Gastroesophageal sphincter (tissue), 4 donors: ENCODE measurements around the gene GRM8. TPM values are rescaled to one million over a fixed set of nuclear protein-coding genes. Genes with fewer than 3 reads are reported as not detected.

Experiments
- ATAC-seq: fragments of 150-250 bp; one replicate; pipeline ENCODE4 v1.9.1; 2016; ENCODE audit warnings: mild to moderate bottlenecking, moderate library complexity
- H3K27ac ChIP-seq, 4 donors: fragments of 200-600 bp; sonication (generic) in 3 of 4; 1 replicate in 3 of 4; 2 replicates in 1 of 4; pipeline ENCODE4 v1.5.1; 2016 to 2019
- H3K27me3 ChIP-seq: fragments of 200-600 bp; sonication (generic); one replicate; pipeline ENCODE4 v1.5.1; 2019
- H3K36me3 ChIP-seq, 2 donors: fragments of 200-600 bp; sonication (generic); one replicate each; pipeline ENCODE4 v1.5.1; 2019; ENCODE audit warnings: control low read depth in 1 of 2
- H3K4me1 ChIP-seq, 3 donors: fragments of 200-600 bp; sonication (generic); 1 replicate in 2 of 3; 2 replicates in 1 of 3; pipeline ENCODE4 v1.5.1; 2016 to 2019; ENCODE audit warnings: control low read depth in 2 of 3
- H3K4me3 ChIP-seq, 2 donors: fragments of 200-600 bp; sonication (generic); one replicate each; pipeline ENCODE4 v1.5.1; 2019; ENCODE audit warnings: mild to moderate bottlenecking in 1 of 2, moderate library complexity in 1 of 2
- H3K9me3 ChIP-seq, 3 donors: fragments of 200-600 bp; sonication (generic); one replicate each; pipeline ENCODE4 v1.5.1; 2017 to 2019; ENCODE audit warnings: control low read depth in 2 of 3
- EP300 ChIP-seq: sonication (generic); formaldehyde crosslinking; IDR thresholded peaks from one replicate; pipeline ENCODE4 v1.6.1; 2017; ENCODE audit warnings: antibody characterized with exemption, mild to moderate bottlenecking
- POLR2A ChIP-seq, 2 donors: fragments of 450-650 bp; IDR thresholded peaks; one replicate each; pipeline ENCODE4 v1.6.1; 2017; ENCODE audit warnings: antibody characterized with exemption in 2 of 2, mild to moderate bottlenecking in 2 of 2, moderate library complexity in 1 of 2
- POLR2AphosphoS5 ChIP-seq: sonication (generic); formaldehyde crosslinking; IDR thresholded peaks from one replicate; pipeline ENCODE4 v1.6.1; 2017; ENCODE audit warnings: antibody characterized with exemption
- WGBS, 2 donors: methylation state at CpG; one replicate each; pipeline ENCODE4 v1.1.5; 2018; ENCODE audit warnings: low coverage in 1 of 2; 5-methylcytosine and 5-hydroxymethylcytosine counted together
- total RNA-seq, 4 donors: library from RNA; depleted of rRNA; stranded (reverse); fragments of >200 nt; gene quantifications; one replicate each; pipeline ENCODE4 v1.1.0, GENCODE V29; 2016
- TF ChIP-seq, protein P1 (sequence below), 4 experiments: fragments of 200-600 bp in 2 of 4; fragments of 450-650 bp in 2 of 4; sonication (generic) in 1 of 4; IDR thresholded peaks; one replicate each; pipeline ENCODE4 v1.5.1; 2017 to 2019; ENCODE audit warnings: antibody characterized with exemption in 4 of 4, mild to moderate bottlenecking in 2 of 4, moderate library complexity in 2 of 4

GRM8 gene
- total RNA-seq, 4 donors from 2014 or later: 0.07 to 3.4 (median 0.93) TPM; not detected in 1

DNA sequence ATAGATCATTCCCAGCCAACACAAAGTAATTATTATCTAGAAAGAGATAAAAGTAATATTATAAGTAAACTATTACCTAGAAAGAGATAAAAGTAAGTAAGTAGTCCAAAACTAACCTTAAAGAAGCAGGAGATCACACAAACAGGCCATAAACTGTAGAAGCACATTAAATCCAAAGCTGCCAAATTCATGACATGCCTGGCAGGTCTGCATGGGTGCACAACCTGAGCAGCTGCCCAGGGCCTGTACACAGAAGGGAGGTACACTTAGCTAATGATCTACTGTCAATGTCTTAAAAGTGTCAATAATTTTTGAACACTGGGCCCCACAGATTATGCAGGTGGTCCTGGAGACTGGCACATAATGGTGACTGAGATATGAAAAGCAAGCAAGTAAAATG, 196.5 kb downstream of the GRM8 start:
- Histone ChIP-seq H3K27me3 (no peaks in the 10 kb centered on the region), H3K9me3 (no peaks in the 10 kb centered on the region), H3K4me1 (no peaks in the 10 kb centered on the region), H3K4me3 (no peak overlapping the region), H3K36me3 (no peaks in the 10 kb centered on the region), H3K27ac (no peak overlapping the region)
- no peak for ATAC-seq
- TF ChIP-seq, protein P1, sequence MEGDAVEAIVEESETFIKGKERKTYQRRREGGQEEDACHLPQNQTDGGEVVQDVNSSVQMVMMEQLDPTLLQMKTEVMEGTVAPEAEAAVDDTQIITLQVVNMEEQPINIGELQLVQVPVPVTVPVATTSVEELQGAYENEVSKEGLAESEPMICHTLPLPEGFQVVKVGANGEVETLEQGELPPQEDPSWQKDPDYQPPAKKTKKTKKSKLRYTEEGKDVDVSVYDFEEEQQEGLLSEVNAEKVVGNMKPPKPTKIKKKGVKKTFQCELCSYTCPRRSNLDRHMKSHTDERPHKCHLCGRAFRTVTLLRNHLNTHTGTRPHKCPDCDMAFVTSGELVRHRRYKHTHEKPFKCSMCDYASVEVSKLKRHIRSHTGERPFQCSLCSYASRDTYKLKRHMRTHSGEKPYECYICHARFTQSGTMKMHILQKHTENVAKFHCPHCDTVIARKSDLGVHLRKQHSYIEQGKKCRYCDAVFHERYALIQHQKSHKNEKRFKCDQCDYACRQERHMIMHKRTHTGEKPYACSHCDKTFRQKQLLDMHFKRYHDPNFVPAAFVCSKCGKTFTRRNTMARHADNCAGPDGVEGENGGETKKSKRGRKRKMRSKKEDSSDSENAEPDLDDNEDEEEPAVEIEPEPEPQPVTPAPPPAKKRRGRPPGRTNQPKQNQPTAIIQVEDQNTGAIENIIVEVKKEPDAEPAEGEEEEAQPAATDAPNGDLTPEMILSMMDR (IDR thresholded peaks at IDR 0.05): no peak
- no peak for TF ChIP-seq POLR2AphosphoS5
- no peak for TF ChIP-seq EP300
- no peak for TF ChIP-seq POLR2A (IDR thresholded peaks at IDR 0.05)

GRCh38 chr7:127047521-127047920, 205.2 kb downstream of the GRM8 start:
- TF ChIP-seq EP300 (no peak), POLR2AphosphoS5 (no peak), POLR2A (IDR thresholded peaks at IDR 0.05) (no peak)
- TF ChIP-seq, protein P1 (IDR thresholded peaks at IDR 0.05): no peak
- H3K4me3 ChIP-seq: no peak overlapping the region
- H3K9me3 ChIP-seq: no peaks in the 10 kb centered on the region
- H3K27ac ChIP-seq: no peak overlapping the region
- no peaks in the 10 kb centered on the region for H3K4me1 ChIP-seq
- H3K27me3 ChIP-seq: no peaks in the 10 kb centered on the region
- H3K36me3 ChIP-seq: no peaks in the 10 kb centered on the region
- no peak for ATAC-seq

- no peak for TF ChIP-seq POLR2AphosphoS5
Measured at GRCh38 chr7:127041689-127042452, 210.9 kb downstream of the GRM8 start.

DNA sequence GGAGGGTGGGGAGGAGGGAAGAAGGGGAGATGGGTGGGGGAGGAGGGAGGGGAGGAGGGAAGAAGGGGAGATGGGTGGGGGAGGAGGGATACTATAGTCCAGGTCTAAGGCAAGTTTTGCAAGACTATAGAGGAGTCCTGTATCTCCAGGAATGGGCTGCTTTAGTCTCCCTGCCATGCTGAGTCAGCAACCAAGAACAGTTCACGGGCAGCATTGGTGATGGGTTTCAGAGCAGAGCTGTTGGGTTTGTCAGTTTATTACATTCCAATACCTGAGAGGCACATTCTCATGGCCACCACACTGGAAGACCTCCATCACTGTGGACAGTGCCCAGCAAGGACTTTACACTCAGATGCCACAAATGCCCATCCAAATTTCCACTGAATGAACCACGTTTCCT, 212.7 kb downstream of the GRM8 start:
- Histone ChIP-seq H3K27ac (no peak overlapping the region), H3K4me1 (no peaks in the 10 kb centered on the region), H3K4me3 (no peak overlapping the region), H3K36me3 (no peaks in the 10 kb centered on the region), H3K9me3 (peaks cover 0 to 7% (median 0%) of the 10 kb centered on the region in 3 donors), H3K27me3 (no peaks in the 10 kb centered on the region)
- TF ChIP-seq EP300 (no peak), POLR2A (IDR thresholded peaks at IDR 0.05) (no peak), POLR2AphosphoS5 (no peak)
- TF ChIP-seq, protein P1 (IDR thresholded peaks at IDR 0.05): no peak
- no peak for ATAC-seq
- 67 to 82% methylated on average over 1 to 2 of the region's 2 CpGs for WGBS, 2 donors

More at GRCh38 chr7:127041689-127042452, 210.9 kb downstream of the GRM8 start:
- no peaks in the 10 kb centered on the region for H3K27me3 ChIP-seq
- no peak overlapping the region for H3K27ac ChIP-seq
- WGBS, 2 donors: 80 to 83% methylated on average over 4 to 6 of the region's 7 CpGs
- no peak for ATAC-seq
- no peak overlapping the region for H3K4me3 ChIP-seq
- H3K36me3 ChIP-seq: no peaks in the 10 kb centered on the region
- H3K4me1 ChIP-seq: no peaks in the 10 kb centered on the region
- H3K9me3 ChIP-seq: peaks cover 0 to 7% (median 0%) of the 10 kb centered on the region in 3 donors

GRCh38 chr7:127039541-127039940, 213.2 kb downstream of the GRM8 start:
- no peaks in the 10 kb centered on the region for H3K4me1 ChIP-seq
- no peaks in the 10 kb centered on the region for H3K27me3 ChIP-seq
- peaks cover 0 to 7% (median 0%) of the 10 kb centered on the region in 3 donors for H3K9me3 ChIP-seq
- H3K4me3 ChIP-seq: no peak overlapping the region
- no CpG with 5 or more reads among the region's 3 CpGs for WGBS, 2 donors
- H3K27ac ChIP-seq: no peak overlapping the region
- H3K36me3 ChIP-seq: no peaks in the 10 kb centered on the region
- ATAC-seq: no peak
- TF ChIP-seq, protein P1 (IDR thresholded peaks at IDR 0.05): no peak
- no peak for TF ChIP-seq EP300
- no peak for TF ChIP-seq POLR2A (IDR thresholded peaks at IDR 0.05)
- TF ChIP-seq POLR2AphosphoS5: no peak
